Naive thymus-derived CD4-positive, alpha-beta T cell (primary cell): ENCODE data around the gene TTC34. TPM values are rescaled to one million over a fixed set of nuclear protein-coding genes. Genes with fewer than 3 reads are reported as not detected.

ENCODE experiments used
- ATAC-seq: fragments of 150-1000 bp; cut with Tn5 transposase; 2 replicates; pipeline ENCODE4 v1.10.0; 2021; ENCODE audit warnings: mild to moderate bottlenecking, moderate library complexity
- CTCF ChIA-PET: fragments of 350-600 bp; sonication (Branson Sonifier 250); formaldehyde crosslinking; loops from one replicate; lab custom pipeline; 2021; ENCODE audit warnings: antibody characterized with exemption; lab: Charles Lee
- POLR2A ChIA-PET: fragments of 350-600 bp; sonication (Branson Sonifier 250); formaldehyde crosslinking; loops from one replicate; lab custom pipeline; 2021; ENCODE audit warnings: antibody characterized with exemption, inconsistent platforms; lab: Charles Lee
- DNase-seq, 9 donors: peaks; one replicate each; pipeline versions ENCODE4 v3.0.0 to v3.0.0-alpha.2; 2020 to 2022; ENCODE audit warnings: mixed read lengths in 1 of 9
- H3K27ac ChIP-seq: one replicate; pipeline ENCODE4 v1.7.0; 2013; ENCODE audit warnings: mild to moderate bottlenecking, low read depth, low read length, moderate library complexity
- H3K27me3 ChIP-seq, 2 donors: one replicate each; pipeline ENCODE4 v1.7.0; 2013; ENCODE audit warnings: low read length in 2 of 2, mild to moderate bottlenecking in 2 of 2, moderate library complexity in 2 of 2; ENCODE audit not compliant: control insufficient read depth in 2 of 2, insufficient read depth in 2 of 2
- H3K36me3 ChIP-seq, 3 experiments: 1 replicate in 2 of 3; 2 replicates in 1 of 3; pipeline ENCODE4 v1.7.0; 2013; ENCODE audit warnings: low read length in 3 of 3, mild to moderate bottlenecking in 3 of 3, moderate library complexity in 1 of 3; ENCODE audit not compliant: insufficient read depth in 3 of 3, control insufficient read depth in 2 of 3
- H3K4me1 ChIP-seq, 2 donors: one replicate each; pipeline ENCODE4 v1.7.0; 2013; ENCODE audit warnings: low read length in 2 of 2, mild to moderate bottlenecking in 2 of 2, moderate library complexity in 1 of 2; ENCODE audit not compliant: control insufficient read depth in 2 of 2, insufficient read depth in 2 of 2
- H3K4me3 ChIP-seq: 2 replicates; pipeline ENCODE4 v1.7.0; 2013; ENCODE audit warnings: mild to moderate bottlenecking, low read length
- H3K9me3 ChIP-seq, 3 experiments: 1 replicate in 2 of 3; 2 replicates in 1 of 3; pipeline ENCODE4 v1.7.0; 2013; ENCODE audit warnings: low read length in 3 of 3; ENCODE audit not compliant: control insufficient read depth in 2 of 3
- H3K27ac Mint-ChIP-seq, 9 donors: one replicate each; pipeline ENCODE4 v1.8.0; 2020 to 2022; ENCODE audit warnings: mixed read lengths in 9 of 9, mild to moderate bottlenecking in 8 of 9, moderate library complexity in 5 of 9, inconsistent platforms in 2 of 9
- H3K27me3 Mint-ChIP-seq, 5 donors: one replicate each; pipeline ENCODE4 v1.8.0; 2021 to 2022; ENCODE audit warnings: mixed read lengths in 5 of 5, mild to moderate bottlenecking in 1 of 5
- H3K36me3 Mint-ChIP-seq, 5 donors: one replicate each; pipeline ENCODE4 v1.8.0; 2020 to 2022; ENCODE audit warnings: mixed read lengths in 5 of 5, mild to moderate bottlenecking in 3 of 5, inconsistent platforms in 1 of 5
- H3K4me1 Mint-ChIP-seq, 7 donors: one replicate each; pipeline ENCODE4 v1.8.0; 2020 to 2022; ENCODE audit warnings: mixed read lengths in 7 of 7, mild to moderate bottlenecking in 3 of 7, inconsistent platforms in 1 of 7
- H3K4me3 Mint-ChIP-seq, 10 donors: one replicate each; pipeline ENCODE4 v1.8.0; 2020 to 2022; ENCODE audit warnings: mild to moderate bottlenecking in 10 of 10, mixed read lengths in 10 of 10, moderate library complexity in 6 of 10, inconsistent platforms in 2 of 10
- H3K9me3 Mint-ChIP-seq, 11 donors: one replicate each; pipeline ENCODE4 v1.8.0; 2020 to 2022; ENCODE audit warnings: mixed read lengths in 11 of 11, mild to moderate bottlenecking in 4 of 11, inconsistent platforms in 1 of 11, moderate library complexity in 1 of 11
- intact Hi-C, 2 donors: fragments of 100-400 bp; cut with micrococcal nuclease; formaldehyde crosslinking; loops; one replicate each; pipeline ENCODE4 v1.15.1; 2023
- polyA plus RNA-seq, 2 donors: library from polyadenylated mRNA; unstranded; fragments of 300-500 nt; fragmentation: Illumina TruSeq; gene quantifications; one replicate each; pipeline ENCODE4 v1.2.3, GENCODE V29; 2021
- total RNA-seq, 6 experiments: library from RNA in 5 of 6; stranded (reverse) in 5 of 6; gene quantifications; 1 replicate in 5 of 6; 2 replicates in 1 of 6; pipeline ENCODE4 v1.2.3 and lab custom pipeline; 2021 to 2026

TTC34 gene
- total and polyA plus RNA-seq, 7 experiments from 2014 or later: 0.28 to 8.0 (median 2.1) TPM

DNA sequence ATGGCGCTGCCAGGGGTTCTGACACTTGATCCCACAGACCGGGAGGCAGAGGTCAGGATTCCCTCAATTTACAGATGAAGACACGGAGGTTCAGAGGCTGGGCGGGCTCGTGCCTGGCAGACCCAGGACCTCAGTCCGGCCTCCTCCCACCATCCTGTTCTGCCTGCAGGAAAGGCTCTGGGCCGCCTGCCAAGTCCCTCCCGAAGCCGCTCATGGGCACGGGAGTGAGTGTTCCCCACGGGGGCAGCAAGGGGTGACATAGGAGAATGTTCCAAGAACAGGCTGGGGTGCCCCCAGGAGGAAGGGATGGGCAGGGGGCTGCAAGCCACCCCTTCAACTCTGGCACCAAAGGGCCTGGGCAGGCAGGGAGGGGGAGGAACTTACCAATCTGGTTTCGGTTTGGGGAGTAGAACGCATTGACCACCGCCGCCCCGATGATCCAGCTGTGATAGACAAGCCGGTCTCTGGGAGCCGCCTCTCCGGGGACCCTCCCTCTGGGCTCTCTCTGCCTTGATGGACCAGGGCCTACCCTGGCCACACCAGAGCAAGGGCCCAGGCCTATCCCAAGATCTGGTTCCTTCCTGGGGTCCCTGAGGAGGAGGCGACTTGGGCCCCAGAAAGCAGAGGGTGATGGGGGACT lies 207.4 kb downstream of the TTC34 start:
- ATAC-seq: no peak
- Mint-ChIP-seq H3K27me3 (peaks cover 0 to 5% (median 0%) of the 10 kb centered on the region in 5 donors), H3K4me3 (no peak overlapping the region), H3K27ac (peak overlapping the region in 1 of 9 donors; percentile 70), H3K4me1 (peaks cover 0 to 8% (median 5%) of the 10 kb centered on the region in 7 donors), H3K9me3 (peaks cover 0 to 9% (median 3%) of the 10 kb centered on the region in 11 donors), H3K36me3 (peaks cover 0 to 4% (median 0%) of the 10 kb centered on the region in 5 donors)
- Histone ChIP-seq H3K27me3 (no peaks in the 10 kb centered on the region), H3K9me3 (no peaks in the 10 kb centered on the region), H3K4me1 (peaks cover 0 to 4% of the 10 kb centered on the region in 2 donors), H3K36me3 (peaks cover 0 to 9% (median 0%) of the 10 kb centered on the region in 3 experiments), H3K4me3 (no peak overlapping the region), H3K27ac (no peak overlapping the region)
- DNase-seq: peak in 2 of 9 donors; percentile 6 to 7
- ChIA-PET CTCF (no interaction called here), POLR2A (no interaction called here)
- intact Hi-C loops: no loop called here

DNA sequence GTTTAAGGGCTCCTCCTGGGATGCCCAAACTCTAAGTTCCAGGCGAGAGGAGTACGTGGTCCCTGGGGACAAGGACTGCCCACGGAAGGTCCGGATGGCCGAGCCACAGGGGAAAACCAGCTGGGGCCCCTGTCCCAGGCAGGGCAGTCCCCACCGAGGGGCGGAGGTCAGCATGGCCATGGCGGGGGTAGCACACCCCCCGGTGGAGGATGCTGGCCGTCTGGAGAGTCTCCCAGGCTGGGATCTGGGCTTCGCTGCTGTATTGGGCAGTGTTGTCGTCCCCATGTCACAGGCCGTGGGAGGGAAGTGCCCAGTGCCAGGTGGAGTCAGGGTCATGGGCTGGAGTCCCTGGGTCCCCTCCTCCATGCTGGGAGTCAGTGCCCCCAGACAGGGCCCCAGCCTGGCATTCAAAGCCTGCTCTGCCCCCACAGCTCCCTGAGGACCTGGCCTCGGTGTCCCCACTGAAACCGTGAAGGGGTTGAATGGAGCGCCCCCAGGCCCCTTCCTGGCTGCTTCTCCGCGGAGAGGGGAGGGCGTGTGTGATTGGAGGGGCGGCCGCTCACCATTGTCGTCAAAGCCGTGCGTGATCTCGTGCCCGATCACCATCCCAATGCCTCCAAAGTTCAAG lies 208.1 kb downstream of the TTC34 start:
- no peak overlapping the region for H3K27ac Mint-ChIP-seq
- Histone ChIP-seq H3K27me3 (no peaks in the 10 kb centered on the region), H3K27ac (no peak overlapping the region), H3K4me3 (no peak overlapping the region), H3K9me3 (no peaks in the 10 kb centered on the region), H3K36me3 (peaks cover 0 to 16% (median 0%) of the 10 kb centered on the region in 3 experiments), H3K4me1 (peaks cover 0 to 4% of the 10 kb centered on the region in 2 donors)
- peak overlapping the region in 2 of 10 donors; percentile 72 to 76 for H3K4me3 Mint-ChIP-seq
- H3K27me3 Mint-ChIP-seq: peaks cover 0 to under 1% (median 0%) of the 10 kb centered on the region in 5 donors
- intact Hi-C loops: no loop called here
- peaks cover 0 to 4% (median 0%) of the 10 kb centered on the region in 11 donors for H3K9me3 Mint-ChIP-seq
- CTCF ChIA-PET: no interaction called here
- no peaks in the 10 kb centered on the region for H3K36me3 Mint-ChIP-seq
- peaks cover 0 to 10% (median 5%) of the 10 kb centered on the region in 7 donors for H3K4me1 Mint-ChIP-seq
- DNase-seq (peak in 1 of 9 donors; percentile 4), ATAC-seq (no peak)
- POLR2A ChIA-PET: no interaction called here

DNA sequence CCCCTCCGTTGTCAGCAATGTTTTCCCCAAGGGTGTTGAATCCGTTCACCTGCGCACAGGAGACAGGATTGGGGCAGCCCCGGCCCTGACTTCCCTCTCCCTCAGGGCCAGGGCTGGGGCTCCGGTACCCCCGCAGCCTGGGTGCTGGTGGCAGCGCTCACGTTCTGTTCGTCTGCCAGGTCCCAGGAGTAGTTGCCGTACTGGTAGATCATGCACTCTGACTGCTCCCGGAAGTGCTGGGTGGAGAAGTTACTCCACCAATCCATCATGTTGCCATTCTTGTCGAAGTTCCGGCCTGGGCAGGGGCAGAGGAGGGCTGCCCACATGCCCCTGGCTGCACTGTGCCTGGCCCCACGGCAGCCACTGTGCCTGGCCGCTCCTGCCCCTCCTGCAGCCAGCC lies 208.8 kb downstream of the TTC34 start:
- H3K4me1 Mint-ChIP-seq: peaks cover 0 to 11% (median 6%) of the 10 kb centered on the region in 7 donors
- ATAC-seq (peak; percentile 28), DNase-seq (peak in 3 of 9 donors; percentile 5 to 30 (median 18))
- Histone ChIP-seq H3K4me1 (peaks cover 3 to 7% of the 10 kb centered on the region in 2 donors), H3K4me3 (no peak overlapping the region), H3K9me3 (no peaks in the 10 kb centered on the region), H3K36me3 (peaks cover 0 to 16% (median 0%) of the 10 kb centered on the region in 3 experiments), H3K27me3 (no peaks in the 10 kb centered on the region), H3K27ac (peak overlapping the region; percentile 48)
- H3K4me3 Mint-ChIP-seq: peak overlapping the region in 7 of 10 donors; percentile 34 to 76 (median 65)
- peak overlapping the region in 7 of 9 donors; percentile 40 to 88 (median 69) for H3K27ac Mint-ChIP-seq
- H3K36me3 Mint-ChIP-seq: no peaks in the 10 kb centered on the region
- H3K27me3 Mint-ChIP-seq: no peaks in the 10 kb centered on the region
- ChIA-PET CTCF (no interaction called here), POLR2A (no interaction called here)
- no peaks in the 10 kb centered on the region for H3K9me3 Mint-ChIP-seq
- intact Hi-C loops: no loop called here

DNA sequence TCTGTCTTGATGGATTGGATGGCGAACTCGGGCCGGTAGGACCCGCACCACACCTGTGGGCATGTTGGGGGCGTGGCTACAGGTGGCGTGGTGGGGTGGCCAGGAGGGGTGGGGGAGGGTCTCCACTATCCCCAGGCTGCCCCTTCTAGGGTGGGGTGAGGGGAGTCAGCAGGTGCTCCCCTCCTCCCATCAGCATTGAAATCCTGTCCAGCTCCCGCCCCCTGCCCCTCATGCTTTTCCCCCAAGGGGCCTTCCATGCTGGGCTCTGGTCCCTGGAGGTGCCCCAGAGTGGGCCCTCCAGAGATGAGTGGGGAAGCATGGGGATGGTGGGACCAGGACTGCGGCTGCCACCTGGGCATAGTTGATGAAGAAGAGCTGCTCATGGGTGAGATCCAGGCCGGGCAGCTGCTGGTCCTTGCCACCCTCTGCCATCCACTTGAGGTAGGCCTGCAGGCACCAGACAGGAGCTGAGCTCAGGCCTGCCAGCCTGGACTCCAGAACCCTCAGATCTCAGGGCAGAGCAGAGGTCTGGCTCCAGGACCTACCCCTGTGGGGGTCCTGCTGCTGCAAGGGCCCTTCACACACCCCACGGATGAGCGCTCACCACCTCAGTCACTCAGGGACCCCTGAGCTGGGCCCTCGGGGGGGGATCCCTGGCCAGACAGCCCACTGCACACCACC lies 209.8 kb downstream of the TTC34 start:
- CTCF ChIA-PET: no interaction called here
- no peak for DNase-seq
- Mint-ChIP-seq H3K27ac (peak overlapping the region in 1 of 9 donors; percentile 14), H3K27me3 (no peaks in the 10 kb centered on the region), H3K36me3 (no peaks in the 10 kb centered on the region), H3K4me1 (peaks cover 0 to 11% (median 7%) of the 10 kb centered on the region in 7 donors), H3K4me3 (peak overlapping the region in 5 of 10 donors; percentile 3 to 44 (median 26)), H3K9me3 (no peaks in the 10 kb centered on the region)
- intact Hi-C loops: no loop called here
- H3K4me1 ChIP-seq: peaks cover 9 to 12% of the 10 kb centered on the region in 2 donors
- no peak for ATAC-seq
- POLR2A ChIA-PET: no interaction called here
- no peak overlapping the region for H3K27ac ChIP-seq
- no peaks in the 10 kb centered on the region for H3K9me3 ChIP-seq
- H3K4me3 ChIP-seq: no peak overlapping the region
- H3K27me3 ChIP-seq: no peaks in the 10 kb centered on the region
- H3K36me3 ChIP-seq: peaks cover 0 to 16% (median 0%) of the 10 kb centered on the region in 3 experiments

DNA sequence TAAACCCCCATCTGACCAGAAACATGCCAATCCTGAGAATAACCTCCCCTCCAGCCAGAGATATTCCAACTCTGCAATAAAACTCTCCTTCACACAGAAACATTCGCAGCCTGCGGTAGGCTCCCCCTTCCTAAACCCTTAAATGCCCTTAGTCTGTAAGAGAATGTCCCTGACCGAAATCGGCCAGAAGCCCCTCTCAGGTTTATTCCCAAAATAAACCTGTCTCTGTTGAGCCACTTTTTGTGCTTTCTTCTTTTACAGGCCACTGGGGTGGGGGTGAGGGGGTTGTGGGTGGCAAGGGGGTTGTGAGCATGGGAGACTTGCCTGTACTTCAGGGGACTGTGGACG lies 210.3 kb downstream of the TTC34 start:
- Mint-ChIP-seq H3K4me1 (peaks cover 0 to 11% (median 8%) of the 10 kb centered on the region in 7 donors), H3K27me3 (no peaks in the 10 kb centered on the region), H3K9me3 (no peaks in the 10 kb centered on the region), H3K27ac (peak overlapping the region in 2 of 9 donors; percentile 23 to 43), H3K4me3 (peak overlapping the region in 2 of 10 donors; percentile 26 to 32), H3K36me3 (peaks cover 0 to 2% (median 0%) of the 10 kb centered on the region in 5 donors)
- ChIA-PET POLR2A (no interaction called here), CTCF (no interaction called here)
- Histone ChIP-seq H3K36me3 (peaks cover 0 to 16% (median 0%) of the 10 kb centered on the region in 3 experiments), H3K27ac (no peak overlapping the region), H3K4me1 (peaks cover 9 to 12% of the 10 kb centered on the region in 2 donors), H3K9me3 (no peaks in the 10 kb centered on the region), H3K4me3 (no peak overlapping the region), H3K27me3 (no peaks in the 10 kb centered on the region)
- ATAC-seq (no peak), DNase-seq (no peak)
- intact Hi-C loops: no loop called here

DNA sequence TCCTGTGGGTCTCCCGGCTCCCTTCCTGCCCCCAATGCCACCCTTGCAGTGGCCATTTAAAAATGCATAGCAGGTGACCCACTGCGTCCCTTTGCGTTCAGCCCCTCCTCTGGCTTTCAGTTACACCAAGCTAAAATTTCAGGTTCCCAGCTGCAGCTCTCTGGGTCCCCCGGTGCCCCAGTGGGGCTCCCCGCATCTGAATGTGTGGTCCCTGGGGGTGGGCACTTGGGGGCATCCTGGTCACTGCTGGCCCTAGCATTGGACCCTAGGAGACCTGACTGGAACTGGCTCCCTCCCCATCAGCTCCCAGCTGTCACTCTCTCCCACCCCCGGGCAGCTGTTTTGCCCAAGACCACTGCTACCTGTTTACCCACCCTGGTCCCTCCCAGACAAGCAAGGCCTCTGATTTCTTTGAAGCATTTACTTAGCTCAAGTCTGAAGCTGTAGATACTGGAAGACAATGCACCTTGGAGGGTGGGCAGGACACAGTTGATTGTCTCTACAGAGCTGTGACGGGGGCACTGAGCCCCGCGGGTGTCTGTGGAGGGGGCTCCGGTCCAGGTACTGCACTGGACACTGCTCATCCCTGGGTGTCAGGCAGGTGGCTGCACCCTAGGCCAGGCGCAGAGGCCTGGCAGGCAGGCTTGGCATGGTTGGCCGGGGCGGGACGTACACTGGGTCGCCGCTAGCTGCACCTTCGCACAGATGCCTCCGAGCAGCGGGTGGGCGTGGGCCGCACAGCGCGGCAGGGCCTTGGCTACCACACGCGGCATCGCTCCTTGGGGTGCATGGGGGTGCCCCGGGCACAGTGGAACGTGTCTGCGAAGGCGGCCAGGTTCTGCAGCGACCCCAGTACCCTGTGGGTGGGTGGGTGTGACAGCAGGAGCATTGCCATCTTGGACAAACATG lies 211.0 kb downstream of the TTC34 start:
- no peaks in the 10 kb centered on the region for H3K27me3 Mint-ChIP-seq
- DNase-seq: no peak
- ATAC-seq: no peak
- ChIA-PET CTCF (no interaction called here), POLR2A (no interaction called here)
- Histone ChIP-seq H3K9me3 (no peaks in the 10 kb centered on the region), H3K27me3 (no peaks in the 10 kb centered on the region), H3K27ac (no peak overlapping the region), H3K36me3 (peaks cover 0 to 16% (median 0%) of the 10 kb centered on the region in 3 experiments), H3K4me3 (no peak overlapping the region), H3K4me1 (peaks cover 9 to 12% of the 10 kb centered on the region in 2 donors)
- H3K4me1 Mint-ChIP-seq: peaks cover 0 to 12% (median 9%) of the 10 kb centered on the region in 7 donors
- H3K36me3 Mint-ChIP-seq: peaks cover 0 to 3% (median 0%) of the 10 kb centered on the region in 5 donors
- H3K4me3 Mint-ChIP-seq: peak overlapping the region in 1 of 10 donors; percentile 32
- no peaks in the 10 kb centered on the region for H3K9me3 Mint-ChIP-seq
- peak overlapping the region in 4 of 9 donors; percentile 23 to 74 (median 36) for H3K27ac Mint-ChIP-seq
- intact Hi-C loops: no loop called here
